ENCODE results near the gene PCLO. TPM values are rescaled to one million over a fixed set of nuclear protein-coding genes. Genes with fewer than 3 reads are reported as not detected.
"Not testable (repeated sequence)": the region's sequence is repeated elsewhere in the genome, so short reads cannot be mapped to it uniquely, and the experiment has no call there.

PCLO gene
- total and polyA plus RNA-seq, 4 donors = 19.7 to 53.5 (median 30.3) TPM

DNA sequence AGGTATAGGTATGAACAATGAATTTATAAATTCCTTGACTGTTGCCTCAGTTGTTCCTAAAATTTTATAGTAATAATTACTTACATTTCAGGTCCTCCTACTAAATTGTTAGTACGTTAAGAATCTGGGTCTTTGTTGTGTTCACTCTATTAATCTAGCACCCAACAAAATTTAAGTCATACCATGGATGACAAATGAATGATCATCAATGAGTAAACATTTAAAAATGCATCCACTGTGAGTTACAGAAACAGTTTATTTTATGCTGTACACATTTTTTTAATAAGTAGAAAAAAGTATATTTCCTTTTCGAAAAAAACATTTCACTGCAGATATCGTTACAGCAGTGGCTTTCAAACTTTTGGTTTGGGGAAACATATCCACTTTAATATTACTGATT lies 265.2 kb downstream of the PCLO start:
- Histone ChIP-seq H3K36me3 (ENCODE audit: control insufficient read depth, insufficient read depth, low read length) (no peaks in the 10 kb centered on the region), H3K27ac (ENCODE audit: low read depth, low read length) (no peak overlapping the region), H3K4me3 (ENCODE audit: low read depth, low read length) (no peak overlapping the region), H3K9me3 (ENCODE audit: control insufficient read depth, insufficient read depth, low read length) (no peaks in the 10 kb centered on the region), H3K27me3 (ENCODE audit: control insufficient read depth, insufficient read depth, low read length) (no peaks in the 10 kb centered on the region), H3K4me1 (ENCODE audit: control insufficient read depth, insufficient read depth, low read length) (no peaks in the 10 kb centered on the region)
- no peak for DNase-seq (ENCODE audit: low read depth in 4 of 6, low spot score in 6 of 6)
- WGBS (ENCODE audit: insufficient coverage) = no CpG with 5 or more reads among the region's 3 CpGs

DNA sequence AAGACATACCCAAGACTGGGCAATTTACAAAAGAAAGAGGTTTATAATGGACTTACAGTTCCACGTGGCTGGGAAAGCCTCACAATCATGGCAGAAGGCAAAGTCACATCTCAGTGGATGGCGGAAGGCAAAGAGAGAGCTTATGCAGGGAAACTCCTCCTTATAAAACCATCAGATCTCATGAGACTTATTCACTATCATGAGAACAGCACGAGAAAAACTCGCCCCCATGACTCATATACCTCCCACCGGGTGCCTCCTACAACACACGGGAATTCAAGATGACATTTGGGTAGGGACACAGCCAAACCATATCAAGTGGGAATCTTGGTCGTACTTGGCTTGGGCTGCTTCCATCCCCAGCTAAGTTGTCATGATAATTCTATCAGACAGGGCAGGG lies 268.3 kb downstream of the PCLO start:
- H3K4me1 ChIP-seq (ENCODE audit: control insufficient read depth, insufficient read depth, low read length) = not testable (repeated sequence)
- 61% methylated on average over 5 of the region's 7 CpGs for WGBS (ENCODE audit: insufficient coverage)

DNA sequence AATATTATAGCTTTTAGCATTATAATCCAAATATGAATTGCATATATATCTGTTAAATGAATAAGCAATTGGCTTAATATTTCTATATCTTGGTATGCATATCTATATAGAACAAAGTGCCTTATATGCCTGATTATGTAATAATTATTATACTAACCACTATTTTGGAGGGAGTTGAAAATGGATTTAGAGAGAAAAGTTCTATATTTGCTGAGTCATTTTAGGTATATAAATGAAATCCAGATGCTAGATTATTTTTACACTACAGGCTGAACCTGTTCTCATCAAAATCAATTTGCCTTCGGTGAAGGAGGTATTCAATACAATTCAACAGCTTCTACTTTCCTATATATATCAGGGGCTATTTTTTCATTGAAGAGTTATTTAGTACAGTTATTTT lies 276.4 kb downstream of the PCLO start:
- Histone ChIP-seq H3K4me3 (ENCODE audit: low read depth, low read length) (no peak overlapping the region), H3K9me3 (ENCODE audit: control insufficient read depth, insufficient read depth, low read length) (no peaks in the 10 kb centered on the region), H3K27ac (ENCODE audit: low read depth, low read length) (no peak overlapping the region), H3K36me3 (ENCODE audit: control insufficient read depth, insufficient read depth, low read length) (no peaks in the 10 kb centered on the region), H3K27me3 (ENCODE audit: control insufficient read depth, insufficient read depth, low read length) (no peaks in the 10 kb centered on the region), H3K4me1 (ENCODE audit: control insufficient read depth, insufficient read depth, low read length) (no peaks in the 10 kb centered on the region)
- no CpG with 5 or more reads among the region's 1 CpG for WGBS (ENCODE audit: insufficient coverage)
- no peak for DNase-seq (ENCODE audit: low read depth in 4 of 6, low spot score in 6 of 6)

More for the DNA sequence above, 268.3 kb downstream of the PCLO start:
- H3K4me3 ChIP-seq (ENCODE audit: low read depth, low read length); H3K27me3 ChIP-seq (ENCODE audit: control insufficient read depth, insufficient read depth, low read length); H3K27ac ChIP-seq (ENCODE audit: low read depth, low read length); H3K36me3 ChIP-seq (ENCODE audit: control insufficient read depth, insufficient read depth, low read length); H3K9me3 ChIP-seq (ENCODE audit: control insufficient read depth, insufficient read depth, low read length); DNase-seq (ENCODE audit: low read depth in 4 of 6, low spot score in 6 of 6): not testable (repeated sequence)

DNA sequence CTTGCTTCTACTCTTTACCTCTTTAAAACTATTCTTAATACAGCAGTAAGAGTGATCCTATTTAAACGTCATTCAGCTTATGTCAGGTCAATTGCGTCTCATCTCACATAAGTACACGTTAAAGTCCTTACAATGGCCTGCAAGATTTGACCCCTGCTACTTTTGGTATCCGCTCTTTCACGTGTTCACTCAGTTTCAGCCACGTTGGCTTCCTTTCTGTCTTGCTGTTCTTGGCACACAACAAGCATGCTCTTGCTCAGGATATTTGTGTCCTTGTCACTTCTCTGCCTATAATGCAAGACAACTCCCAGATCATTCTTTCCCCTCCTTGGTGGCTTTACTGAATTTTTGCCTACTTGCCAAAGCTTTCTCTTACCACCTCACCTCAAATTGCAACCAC lies 296.8 kb downstream of the PCLO start:
- no peak for DNase-seq (ENCODE audit: low read depth in 4 of 6, low spot score in 6 of 6)
- no peaks in the 10 kb centered on the region for H3K4me1 ChIP-seq (ENCODE audit: control insufficient read depth, insufficient read depth, low read length)
- H3K4me3 ChIP-seq (ENCODE audit: low read depth, low read length) = no peak overlapping the region
- H3K36me3 ChIP-seq (ENCODE audit: control insufficient read depth, insufficient read depth, low read length) = no peaks in the 10 kb centered on the region
- 81% methylated on average over 6 of the region's 6 CpGs for WGBS (ENCODE audit: insufficient coverage)
- H3K9me3 ChIP-seq (ENCODE audit: control insufficient read depth, insufficient read depth, low read length) = no peaks in the 10 kb centered on the region
- no peaks in the 10 kb centered on the region for H3K27me3 ChIP-seq (ENCODE audit: control insufficient read depth, insufficient read depth, low read length)
- H3K27ac ChIP-seq (ENCODE audit: low read depth, low read length) = no peak overlapping the region

DNA sequence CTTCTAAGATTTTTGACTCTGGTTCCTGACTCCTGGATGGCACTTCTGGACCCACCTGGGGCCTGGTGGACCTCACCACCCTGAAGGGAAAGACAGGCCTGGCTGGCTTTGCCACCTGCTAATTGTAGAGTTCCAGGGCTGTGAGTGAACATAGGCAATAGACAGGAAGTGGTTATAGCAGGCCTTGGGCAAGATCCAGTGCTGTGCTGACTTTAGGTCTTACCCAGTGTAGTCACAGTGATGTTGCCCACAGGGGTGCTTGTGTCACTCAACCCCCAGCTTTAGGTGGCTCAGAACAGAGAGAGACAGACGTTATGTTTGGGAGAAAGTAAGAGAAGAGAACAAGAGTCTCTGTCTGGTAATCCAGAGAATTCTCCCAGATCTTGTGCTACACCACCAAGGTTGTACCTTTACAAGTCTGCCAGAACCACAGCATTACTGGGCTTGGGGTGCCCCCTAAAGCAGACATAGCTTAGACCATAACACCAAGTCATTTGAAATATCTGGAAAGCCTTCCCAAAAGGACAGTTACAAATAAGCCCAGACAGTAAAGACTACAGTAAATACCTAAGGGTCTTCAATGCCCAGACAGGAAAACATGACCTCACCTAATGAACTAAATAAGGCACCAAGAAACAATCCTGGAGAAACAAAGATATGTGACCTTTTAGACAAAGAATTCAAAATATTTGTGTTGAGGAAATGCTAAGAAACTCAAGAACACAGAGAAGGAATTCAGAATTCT lies 303.4 kb downstream of the PCLO start:
- WGBS (ENCODE audit: insufficient coverage) = no CpG with 5 or more reads among the region's 1 CpG
- Histone ChIP-seq H3K36me3 (ENCODE audit: control insufficient read depth, insufficient read depth, low read length) (no peaks in the 10 kb centered on the region), H3K4me1 (ENCODE audit: control insufficient read depth, insufficient read depth, low read length) (no peaks in the 10 kb centered on the region)

DNA sequence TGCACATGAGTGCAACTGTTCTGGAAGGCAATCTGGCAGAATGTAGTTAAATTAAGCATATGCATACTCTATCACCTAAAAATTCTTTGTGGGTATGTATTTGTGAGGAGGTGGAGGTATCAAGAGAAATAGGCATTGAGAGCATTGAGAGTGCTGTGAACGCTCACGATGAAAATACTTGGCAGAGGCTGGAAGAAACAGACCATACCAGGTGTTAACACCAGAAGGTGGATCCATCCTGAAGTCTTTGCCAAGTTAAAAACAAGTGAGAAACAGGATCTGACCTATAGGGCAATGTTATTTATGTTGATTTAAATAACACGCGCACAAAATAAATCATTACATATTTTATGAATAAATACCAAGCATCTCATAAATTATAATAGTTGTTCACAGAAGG lies 311.6 kb downstream of the PCLO start:
- WGBS (ENCODE audit: insufficient coverage) = 76% methylated on average over 2 of the region's 4 CpGs
- peak in 2 of 6 donors; percentile 3 to 81 for DNase-seq (ENCODE audit: low read depth in 4 of 6, low spot score in 6 of 6)
- Histone ChIP-seq H3K27ac (ENCODE audit: low read depth, low read length) (no peak overlapping the region), H3K4me3 (ENCODE audit: low read depth, low read length) (no peak overlapping the region), H3K9me3 (ENCODE audit: control insufficient read depth, insufficient read depth, low read length) (no peaks in the 10 kb centered on the region), H3K27me3 (ENCODE audit: control insufficient read depth, insufficient read depth, low read length) (no peaks in the 10 kb centered on the region), H3K36me3 (ENCODE audit: control insufficient read depth, insufficient read depth, low read length) (no peaks in the 10 kb centered on the region), H3K4me1 (ENCODE audit: control insufficient read depth, insufficient read depth, low read length) (no peaks in the 10 kb centered on the region)

More for the DNA sequence above, 303.4 kb downstream of the PCLO start:
- no peak for DNase-seq (ENCODE audit: low read depth in 4 of 6, low spot score in 6 of 6)
- Histone ChIP-seq H3K9me3 (ENCODE audit: control insufficient read depth, insufficient read depth, low read length) (no peaks in the 10 kb centered on the region), H3K4me3 (ENCODE audit: low read depth, low read length) (no peak overlapping the region), H3K27ac (ENCODE audit: low read depth, low read length) (no peak overlapping the region), H3K27me3 (ENCODE audit: control insufficient read depth, insufficient read depth, low read length) (no peaks in the 10 kb centered on the region)

DNA sequence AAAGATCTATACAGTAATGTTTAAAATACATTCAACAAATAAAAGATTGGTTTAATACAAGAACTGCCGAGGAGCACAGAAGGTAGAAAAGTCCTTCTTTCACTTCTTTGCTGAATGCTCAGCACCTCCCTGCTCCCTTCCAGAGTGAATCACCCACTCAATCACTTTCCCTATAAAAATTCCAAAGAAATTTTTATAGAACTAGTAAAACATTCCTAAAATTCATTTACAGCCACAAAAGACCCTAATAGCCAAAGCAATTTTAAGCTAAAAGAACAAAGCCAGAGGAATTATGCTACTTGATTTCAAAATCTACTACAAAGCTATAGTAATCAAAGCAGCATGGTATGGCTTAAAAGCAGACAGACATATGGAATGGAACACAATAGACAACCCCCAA lies 320.9 kb downstream of the PCLO start:
- WGBS (ENCODE audit: insufficient coverage) = 88% methylated on average over 1 of the region's 1 CpG
- H3K4me3 ChIP-seq (ENCODE audit: low read depth, low read length) = no peak overlapping the region
- no peaks in the 10 kb centered on the region for H3K27me3 ChIP-seq (ENCODE audit: control insufficient read depth, insufficient read depth, low read length)
- H3K27ac ChIP-seq (ENCODE audit: low read depth, low read length) = no peak overlapping the region
- H3K4me1 ChIP-seq (ENCODE audit: control insufficient read depth, insufficient read depth, low read length) = no peaks in the 10 kb centered on the region
- no peaks in the 10 kb centered on the region for H3K9me3 ChIP-seq (ENCODE audit: control insufficient read depth, insufficient read depth, low read length)
- no peak for DNase-seq (ENCODE audit: low read depth in 4 of 6, low spot score in 6 of 6)
- H3K36me3 ChIP-seq (ENCODE audit: control insufficient read depth, insufficient read depth, low read length) = no peaks in the 10 kb centered on the region

DNA sequence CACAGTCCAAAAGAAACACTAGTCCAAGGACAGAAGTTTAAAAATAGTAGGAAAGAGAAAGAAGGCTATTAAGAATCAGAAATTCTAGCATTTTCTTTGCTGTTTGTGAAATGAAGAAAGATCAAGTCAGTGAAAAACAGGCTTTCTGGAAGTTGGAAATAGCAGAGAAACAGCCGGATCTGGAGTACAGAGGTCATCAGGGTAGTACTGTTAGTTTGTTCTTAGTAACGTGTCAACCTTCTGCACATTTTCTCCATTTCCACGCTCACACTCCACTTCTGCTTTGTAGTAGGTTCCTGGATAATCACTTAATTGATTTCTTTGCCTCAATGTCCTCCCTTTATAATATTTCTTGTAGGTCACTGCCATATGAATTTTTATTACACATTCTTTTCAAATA lies 322.6 kb downstream of the PCLO start:
- Histone ChIP-seq H3K27ac (ENCODE audit: low read depth, low read length) (no peak overlapping the region), H3K36me3 (ENCODE audit: control insufficient read depth, insufficient read depth, low read length) (no peaks in the 10 kb centered on the region)

DNA sequence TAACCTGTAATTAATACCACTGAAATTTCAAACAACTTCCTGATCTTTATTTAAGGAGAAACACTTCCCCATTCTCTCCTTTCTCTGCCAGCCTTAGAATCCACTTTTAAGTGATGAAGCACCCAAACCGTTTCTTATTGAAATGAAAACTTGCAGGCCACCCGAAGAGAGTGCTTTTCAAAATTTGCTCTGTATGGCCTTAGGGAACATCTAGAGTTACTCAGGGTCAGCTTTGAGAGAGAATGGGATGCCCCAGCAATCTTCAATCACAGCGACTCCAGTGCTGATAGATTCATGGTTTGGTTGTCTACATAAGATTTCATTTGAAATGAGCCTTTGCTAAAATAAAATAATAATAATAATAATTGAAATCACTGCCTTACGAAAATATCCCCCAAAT lies 323.1 kb downstream of the PCLO start:
- Histone ChIP-seq H3K4me3 (ENCODE audit: low read depth, low read length) (no peak overlapping the region), H3K4me1 (ENCODE audit: control insufficient read depth, insufficient read depth, low read length) (no peaks in the 10 kb centered on the region), H3K27ac (ENCODE audit: low read depth, low read length) (no peak overlapping the region), H3K27me3 (ENCODE audit: control insufficient read depth, insufficient read depth, low read length) (no peaks in the 10 kb centered on the region), H3K9me3 (ENCODE audit: control insufficient read depth, insufficient read depth, low read length) (no peaks in the 10 kb centered on the region), H3K36me3 (ENCODE audit: control insufficient read depth, insufficient read depth, low read length) (no peaks in the 10 kb centered on the region)
- DNase-seq (ENCODE audit: low read depth in 4 of 6, low spot score in 6 of 6) = no peak
- no CpG with 5 or more reads among the region's 4 CpGs for WGBS (ENCODE audit: insufficient coverage)

More for the DNA sequence above, 322.6 kb downstream of the PCLO start:
- Histone ChIP-seq H3K9me3 (ENCODE audit: control insufficient read depth, insufficient read depth, low read length) (no peaks in the 10 kb centered on the region), H3K27me3 (ENCODE audit: control insufficient read depth, insufficient read depth, low read length) (no peaks in the 10 kb centered on the region), H3K4me3 (ENCODE audit: low read depth, low read length) (no peak overlapping the region), H3K4me1 (ENCODE audit: control insufficient read depth, insufficient read depth, low read length) (no peaks in the 10 kb centered on the region)
- no CpG with 5 or more reads among the region's 3 CpGs for WGBS (ENCODE audit: insufficient coverage)
- DNase-seq (ENCODE audit: low read depth in 4 of 6, low spot score in 6 of 6) = no peak

DNA sequence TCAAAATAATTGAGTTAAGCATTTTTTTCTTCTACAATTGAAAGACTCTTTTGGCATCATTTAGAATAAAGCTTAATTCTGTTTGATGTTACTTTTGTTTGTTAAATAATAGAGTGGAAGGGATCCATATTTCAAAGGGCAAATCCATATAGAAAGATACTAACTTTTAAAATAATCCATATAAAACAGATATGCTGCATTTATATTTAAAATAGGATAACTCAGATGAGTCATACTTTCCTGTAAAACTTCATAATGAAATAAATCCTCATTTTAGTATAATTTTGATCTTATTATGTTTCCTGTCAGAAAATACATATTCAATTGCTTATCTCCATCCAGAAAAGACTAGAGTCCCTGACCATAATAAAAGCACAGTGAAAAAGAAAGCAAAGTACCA lies 323.6 kb downstream of the PCLO start:
- H3K27ac ChIP-seq (ENCODE audit: low read depth, low read length) = no peak overlapping the region
- H3K4me3 ChIP-seq (ENCODE audit: low read depth, low read length) = no peak overlapping the region
- no peaks in the 10 kb centered on the region for H3K4me1 ChIP-seq (ENCODE audit: control insufficient read depth, insufficient read depth, low read length)
- H3K27me3 ChIP-seq (ENCODE audit: control insufficient read depth, insufficient read depth, low read length) = no peaks in the 10 kb centered on the region
- DNase-seq (ENCODE audit: low read depth in 4 of 6, low spot score in 6 of 6) = no peak
- no peaks in the 10 kb centered on the region for H3K36me3 ChIP-seq (ENCODE audit: control insufficient read depth, insufficient read depth, low read length)
- H3K9me3 ChIP-seq (ENCODE audit: control insufficient read depth, insufficient read depth, low read length) = no peaks in the 10 kb centered on the region
